Activated T-cell treated with anti-CD3 and anti-CD28 coated beads for 24 hours (primary cell): ENCODE results near the gene NFATC2.

Source experiments
- DNase-seq: peaks from one replicate; pipeline ENCODE4 v3.0.0-alpha.2; 2020; ENCODE audit warnings: low read depth

The NFATC2 gene

GRCh38 chr20:51388756-51389542, 153.6 kb downstream of the NFATC2 start:
- DNase-seq: no peak

DNA sequence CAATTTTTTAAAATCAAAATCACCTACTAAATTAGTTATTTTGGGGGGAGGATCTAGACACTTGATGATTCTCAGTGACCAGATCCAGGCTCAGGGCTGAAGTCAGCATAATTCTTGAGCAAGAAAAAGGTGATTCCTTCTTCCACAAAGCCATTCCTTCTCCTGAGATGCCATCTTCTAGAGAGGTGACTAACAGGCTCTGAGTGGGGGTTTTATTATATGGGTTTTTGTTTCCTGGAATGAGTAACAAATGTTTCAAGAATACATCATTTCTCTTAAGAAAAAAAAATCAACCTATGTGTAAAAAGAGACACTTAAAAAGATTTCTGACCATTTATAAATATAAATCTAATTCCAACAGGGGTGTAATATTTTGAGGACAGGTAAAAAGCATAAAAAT, 154.3 kb downstream of the NFATC2 start:
- no peak for DNase-seq

- no peak for DNase-seq
Measured at GRCh38 chr20:51387125-51387875, 155.2 kb downstream of the NFATC2 start.

DNA sequence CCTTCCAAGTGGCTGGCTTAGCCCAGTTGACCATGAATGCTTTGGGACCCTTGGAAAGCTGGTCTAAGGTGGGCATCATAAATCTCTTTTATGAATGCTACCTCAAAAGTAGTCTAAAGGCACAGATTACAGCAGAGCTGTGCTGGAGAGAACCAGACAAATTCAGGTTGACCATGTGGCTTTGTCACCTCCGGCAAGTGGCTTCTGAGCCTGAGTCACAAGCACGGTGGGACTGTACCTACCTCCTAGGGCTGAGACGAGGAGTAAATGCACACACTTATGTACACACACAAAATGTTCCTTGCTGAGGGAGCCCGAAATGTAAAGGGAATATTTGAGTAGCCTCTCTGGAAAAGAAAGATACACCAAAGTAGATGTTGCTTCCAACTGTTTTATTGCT, 155.9 kb downstream of the NFATC2 start:
- no peak for DNase-seq

GRCh38 chr20:51385646-51386530, 156.6 kb downstream of the NFATC2 start:
- no peak for DNase-seq

DNA sequence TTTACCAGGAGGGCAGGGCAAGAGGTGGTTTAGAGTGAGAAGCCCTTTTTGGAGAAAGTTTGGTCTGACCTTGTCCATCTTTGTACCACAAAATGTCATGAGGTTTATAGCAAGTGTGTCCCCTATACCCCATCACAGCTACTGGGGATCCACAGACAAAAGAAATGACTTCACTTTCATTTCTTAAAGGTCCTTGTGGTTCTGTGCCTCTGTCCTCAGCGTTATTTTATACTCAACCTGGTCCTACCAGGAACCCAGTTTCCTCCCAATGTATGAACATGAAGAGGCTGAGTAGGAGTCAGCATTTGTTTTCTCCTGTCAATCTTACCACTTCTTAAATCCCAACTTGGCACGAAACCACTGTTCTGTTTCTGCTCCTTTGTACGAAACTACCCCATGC, 157.6 kb downstream of the NFATC2 start:
- no peak for DNase-seq

- DNase-seq: no peak
Measured at GRCh38 chr20:51383891-51384510, 158.5 kb downstream of the NFATC2 start.

DNA sequence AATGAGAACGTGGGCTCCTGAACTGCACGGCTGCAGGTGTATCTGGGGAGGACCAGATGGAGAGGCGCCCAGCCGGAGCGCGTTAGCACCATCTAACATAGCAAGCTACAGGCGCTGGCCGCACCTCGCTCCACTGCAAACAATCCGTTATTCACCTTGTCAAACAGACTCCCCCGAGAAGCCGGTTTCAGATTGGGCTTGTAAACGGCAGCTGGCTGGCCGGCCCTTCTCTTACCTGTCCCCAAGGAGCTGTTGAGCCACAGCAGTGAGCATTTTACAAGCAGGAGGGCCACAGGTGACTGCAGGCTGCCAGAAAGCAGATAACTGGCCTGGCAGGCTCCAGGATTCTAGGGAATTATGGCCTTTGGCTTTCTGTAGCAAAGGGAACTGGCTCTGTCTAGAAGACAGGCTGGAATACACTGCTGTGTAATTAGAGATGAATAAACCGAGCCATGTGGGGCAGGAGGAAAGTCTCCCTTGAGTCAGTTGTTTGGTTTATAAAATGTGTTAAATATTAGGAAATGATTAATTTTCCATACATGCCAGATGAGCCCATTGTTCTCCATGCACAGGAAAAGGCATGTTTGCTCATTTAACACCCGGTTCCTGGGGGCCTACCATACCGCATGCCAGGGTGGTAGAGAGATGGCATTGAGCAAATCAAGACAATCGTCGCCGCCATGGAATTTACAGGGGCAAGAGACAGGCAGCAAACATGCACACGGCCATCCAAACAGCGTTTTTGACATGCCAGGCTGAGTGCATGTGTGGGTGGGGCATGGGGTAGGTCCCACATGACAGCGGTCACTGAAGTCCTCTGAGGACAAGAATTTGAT, 159.3 kb downstream of the NFATC2 start:
- DNase-seq: no peak

GRCh38 chr20:51382111-51382985, 160.2 kb downstream of the NFATC2 start:
- no peak for DNase-seq

DNA sequence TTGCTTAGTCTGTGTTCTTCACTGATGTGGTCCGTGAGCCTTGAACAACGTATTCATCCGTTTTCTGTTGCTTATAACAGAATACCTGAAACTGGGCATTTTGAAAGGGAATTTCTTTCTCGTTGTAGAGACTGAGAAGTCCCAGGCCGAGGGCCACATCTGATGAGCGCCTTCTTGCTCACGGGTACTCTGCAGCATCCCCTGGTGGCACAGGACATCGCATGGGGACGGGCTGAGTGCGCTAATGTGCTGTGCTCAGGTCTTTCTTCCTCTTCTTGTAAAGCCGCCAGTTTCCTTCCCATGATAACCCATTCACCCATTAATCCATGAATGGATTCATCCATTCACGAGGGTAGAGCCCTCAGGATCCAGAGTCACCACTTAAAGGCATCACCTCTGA, 161.0 kb downstream of the NFATC2 start:
- no peak for DNase-seq

DNA sequence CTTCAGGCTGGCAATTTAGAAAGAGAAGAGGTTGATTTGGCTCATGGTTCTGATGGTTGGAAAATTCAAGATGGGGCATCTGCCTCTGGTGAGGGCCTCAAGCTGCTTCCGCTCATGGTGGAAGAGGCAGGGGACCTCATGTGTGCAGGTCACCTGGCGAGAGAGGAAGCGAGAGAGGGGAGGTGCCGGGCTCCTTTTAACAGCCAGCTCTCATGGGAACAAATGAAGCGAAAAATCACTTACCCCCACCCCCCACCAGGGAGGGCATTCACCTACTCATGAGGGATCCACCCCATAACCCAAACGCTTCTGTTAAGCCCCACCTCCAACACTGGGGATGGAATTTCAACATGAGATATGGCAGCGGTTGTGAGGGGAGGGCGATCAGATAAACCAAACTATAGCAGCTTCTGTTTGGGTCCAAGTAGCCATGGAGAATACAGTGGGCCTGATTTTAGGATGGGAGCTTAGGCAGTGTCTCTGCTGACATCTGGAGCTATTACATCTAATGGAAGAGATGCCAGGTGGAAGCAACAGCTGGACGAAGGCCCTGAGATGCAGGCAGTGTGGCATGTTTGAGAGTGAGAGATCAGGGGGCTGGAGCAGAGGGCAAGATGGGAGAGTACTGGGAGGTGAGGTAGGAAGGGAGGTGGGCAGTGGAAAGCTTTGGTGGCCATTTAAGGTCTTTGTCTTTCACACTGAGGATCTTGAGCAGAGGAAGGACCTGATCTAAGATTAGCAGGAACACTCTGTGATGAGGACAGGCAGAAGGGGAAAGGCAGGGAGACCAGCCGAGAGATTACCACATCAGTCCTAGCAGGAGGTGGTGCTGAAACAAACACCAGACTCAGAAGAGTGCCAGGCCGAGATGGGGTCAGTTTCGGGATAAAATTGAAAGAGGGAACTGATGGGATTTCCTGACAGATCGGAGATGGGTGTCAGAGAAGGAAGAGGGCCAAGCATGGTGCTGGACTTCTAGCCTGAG, 161.8 kb downstream of the NFATC2 start:
- DNase-seq: no peak

GRCh38 chr20:51379601-51380341, 162.7 kb downstream of the NFATC2 start:
- no peak for DNase-seq

GRCh38 chr20:51378171-51378928, 164.2 kb downstream of the NFATC2 start:
- DNase-seq: no peak

- DNase-seq: no peak
Measured at GRCh38 chr20:51377132-51377531, 165.4 kb downstream of the NFATC2 start.

- DNase-seq: no peak
Measured at GRCh38 chr20:51376111-51376510, 166.4 kb downstream of the NFATC2 start.

GRCh38 chr20:51375561-51375960, 167.0 kb downstream of the NFATC2 start:
- DNase-seq: no peak

DNA sequence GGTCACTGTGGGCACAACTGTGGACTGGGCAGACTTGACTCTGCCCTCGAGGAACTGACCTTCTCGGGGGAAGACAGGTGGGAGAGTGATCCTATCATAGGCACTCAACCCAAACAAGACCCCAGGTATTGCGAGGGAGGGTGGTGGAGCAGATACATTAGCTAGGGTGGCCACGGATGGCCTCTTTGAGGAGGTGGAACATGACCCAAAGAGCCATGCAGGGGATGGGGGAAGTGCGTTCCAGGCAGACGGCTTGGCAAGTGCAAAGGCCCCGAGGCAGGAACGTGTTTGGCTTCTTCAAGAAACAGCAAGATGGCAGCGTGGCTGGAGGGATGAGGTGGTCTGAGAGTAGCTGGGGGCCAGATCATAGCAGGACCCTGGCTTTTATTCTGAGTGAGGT, 167.6 kb downstream of the NFATC2 start:
- no peak for DNase-seq
